ENCODE measurements around the gene KIF20B. TPM values are rescaled to one million over a fixed set of nuclear protein-coding genes. Genes with fewer than 3 reads are reported as not detected.
"Not testable (repeated sequence)": the region's sequence is repeated elsewhere in the genome, so short reads cannot be mapped to it uniquely, and the experiment has no call there.

The KIF20B gene
- total RNA-seq, 1 donor: 23.4 TPM

- Histone ChIP-seq H3K4me3 (ENCODE audit: low read length) (no peak overlapping the region), H3K9me3 (ENCODE audit: low read depth, low read length) (no peaks in the 10 kb centered on the region), H3K27me3 (ENCODE audit: insufficient read depth, low read length) (no peaks in the 10 kb centered on the region), H3K4me1 (ENCODE audit: insufficient read depth, low read length) (no peaks in the 10 kb centered on the region)
These were observed 87.9 kb downstream of the KIF20B start for GRCh38 chr10:89789188-89789877.

DNA sequence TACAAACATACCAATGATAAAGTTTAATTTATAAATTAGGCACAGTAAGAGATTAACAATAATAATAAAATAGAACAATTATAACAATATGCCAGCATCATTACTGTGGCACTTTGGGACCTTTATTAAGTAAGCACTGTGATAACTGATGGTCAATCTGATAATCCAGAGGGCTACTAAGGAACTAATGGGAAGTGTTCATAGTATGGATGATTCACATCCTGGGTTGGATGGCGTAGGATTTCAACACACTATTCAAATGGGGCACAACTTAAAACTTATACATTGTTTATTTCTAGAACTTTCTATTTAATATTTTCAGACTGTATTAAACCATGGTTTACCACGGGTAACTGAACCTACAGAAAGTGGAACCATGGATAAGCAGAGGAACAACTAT lies 90.8 kb downstream of the KIF20B start:
- Histone ChIP-seq H3K27me3 (ENCODE audit: insufficient read depth, low read length) (no peaks in the 10 kb centered on the region), H3K9me3 (ENCODE audit: low read depth, low read length) (no peaks in the 10 kb centered on the region), H3K4me3 (ENCODE audit: low read length) (no peak overlapping the region), H3K4me1 (ENCODE audit: insufficient read depth, low read length) (no peaks in the 10 kb centered on the region)

DNA sequence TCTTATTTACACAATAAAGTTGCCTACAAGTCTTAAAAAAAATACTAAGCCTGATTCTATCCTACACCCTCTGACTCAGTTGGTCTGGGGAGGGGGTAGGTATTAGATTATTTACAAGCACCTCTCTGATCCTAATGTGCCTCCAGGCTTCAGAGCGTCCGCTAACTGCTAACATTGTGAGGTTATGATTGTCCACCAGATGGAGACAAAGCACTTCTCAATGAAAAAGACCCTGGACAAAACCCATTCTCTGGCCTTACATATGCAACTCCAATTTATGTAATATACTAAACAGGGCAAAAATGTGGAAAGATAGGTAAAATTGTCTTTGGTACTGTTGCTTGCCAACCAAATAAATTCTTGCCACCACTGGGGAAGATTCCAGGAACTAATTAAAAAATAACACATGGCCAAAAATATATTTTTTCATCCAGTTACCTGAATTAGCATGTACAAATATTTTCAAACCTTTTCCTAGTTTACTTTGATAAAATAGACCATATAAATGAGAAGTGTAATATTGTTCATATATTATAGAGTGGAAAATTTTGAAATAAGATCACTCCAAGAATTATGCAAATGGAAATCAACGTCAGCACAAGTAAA lies 92.4 kb downstream of the KIF20B start:
- Histone ChIP-seq H3K9me3 (ENCODE audit: low read depth, low read length) (no peaks in the 10 kb centered on the region), H3K4me3 (ENCODE audit: low read length) (no peak overlapping the region), H3K27me3 (ENCODE audit: insufficient read depth, low read length) (no peaks in the 10 kb centered on the region), H3K4me1 (ENCODE audit: insufficient read depth, low read length) (no peaks in the 10 kb centered on the region)

DNA sequence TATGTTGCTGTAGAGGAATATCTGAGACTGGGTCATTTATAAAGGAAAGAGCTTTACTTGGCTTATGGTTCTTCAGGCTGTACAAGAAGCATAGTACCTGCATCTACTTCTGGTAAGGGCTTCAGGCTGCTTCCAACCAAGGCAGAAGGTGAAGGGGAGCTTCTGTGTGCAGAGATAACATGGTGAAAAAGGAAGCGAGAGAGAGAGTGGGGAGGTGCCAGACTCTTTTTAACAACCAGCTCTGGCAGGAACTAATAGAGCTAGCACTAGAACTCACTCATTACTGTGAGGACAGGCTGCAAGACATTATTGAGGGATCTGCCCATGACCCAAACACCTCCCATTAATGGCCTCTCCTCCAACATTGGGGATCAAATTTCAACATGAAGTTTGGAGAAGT lies 94.5 kb downstream of the KIF20B start:
- no peaks in the 10 kb centered on the region for H3K4me1 ChIP-seq (ENCODE audit: insufficient read depth, low read length)
- H3K27me3 ChIP-seq (ENCODE audit: insufficient read depth, low read length): no peaks in the 10 kb centered on the region
- no peak overlapping the region for H3K4me3 ChIP-seq (ENCODE audit: low read length)
- H3K9me3 ChIP-seq (ENCODE audit: low read depth, low read length): no peaks in the 10 kb centered on the region

DNA sequence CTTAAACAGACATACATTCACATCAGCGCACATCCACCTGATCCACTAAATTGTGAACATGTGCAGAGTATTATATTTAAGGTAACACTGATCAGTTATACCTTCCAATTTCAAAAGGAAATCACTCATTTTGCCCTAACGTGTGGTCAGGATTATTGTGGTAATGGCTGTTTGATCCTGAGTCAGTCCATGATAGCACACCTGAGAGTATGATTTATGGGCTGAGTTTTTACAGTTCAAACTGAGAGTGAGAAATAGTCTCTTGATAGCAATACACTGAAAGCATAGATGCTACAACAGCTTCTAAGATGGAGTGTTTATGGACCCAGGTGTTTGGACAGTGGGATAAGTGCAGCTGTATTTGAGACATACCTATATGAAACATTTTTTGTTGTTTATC lies 96.7 kb downstream of the KIF20B start:
- H3K4me1 ChIP-seq (ENCODE audit: insufficient read depth, low read length): no peaks in the 10 kb centered on the region
- H3K4me3 ChIP-seq (ENCODE audit: low read length): no peak overlapping the region
- H3K27me3 ChIP-seq (ENCODE audit: insufficient read depth, low read length): no peaks in the 10 kb centered on the region
- no peaks in the 10 kb centered on the region for H3K9me3 ChIP-seq (ENCODE audit: low read depth, low read length)

GRCh38 chr10:89799573-89799972 lies 98.2 kb downstream of the KIF20B start:
- no peaks in the 10 kb centered on the region for H3K27me3 ChIP-seq (ENCODE audit: insufficient read depth, low read length)
- no peaks in the 10 kb centered on the region for H3K9me3 ChIP-seq (ENCODE audit: low read depth, low read length)
- no peak overlapping the region for H3K4me3 ChIP-seq (ENCODE audit: low read length)
- no peaks in the 10 kb centered on the region for H3K4me1 ChIP-seq (ENCODE audit: insufficient read depth, low read length)

GRCh38 chr10:89805599-89806013 lies 104.2 kb downstream of the KIF20B start:
- H3K4me1 ChIP-seq (ENCODE audit: insufficient read depth, low read length): no peaks in the 10 kb centered on the region
- H3K4me3 ChIP-seq (ENCODE audit: low read length): no peak overlapping the region
- no peaks in the 10 kb centered on the region for H3K27me3 ChIP-seq (ENCODE audit: insufficient read depth, low read length)
- no peaks in the 10 kb centered on the region for H3K9me3 ChIP-seq (ENCODE audit: low read depth, low read length)

GRCh38 chr10:89808842-89809241 lies 107.5 kb downstream of the KIF20B start:
- Histone ChIP-seq H3K9me3 (ENCODE audit: low read depth, low read length) (no peaks in the 10 kb centered on the region), H3K4me3 (ENCODE audit: low read length) (no peak overlapping the region), H3K27me3 (ENCODE audit: insufficient read depth, low read length) (no peaks in the 10 kb centered on the region), H3K4me1 (ENCODE audit: insufficient read depth, low read length) (no peaks in the 10 kb centered on the region)

DNA sequence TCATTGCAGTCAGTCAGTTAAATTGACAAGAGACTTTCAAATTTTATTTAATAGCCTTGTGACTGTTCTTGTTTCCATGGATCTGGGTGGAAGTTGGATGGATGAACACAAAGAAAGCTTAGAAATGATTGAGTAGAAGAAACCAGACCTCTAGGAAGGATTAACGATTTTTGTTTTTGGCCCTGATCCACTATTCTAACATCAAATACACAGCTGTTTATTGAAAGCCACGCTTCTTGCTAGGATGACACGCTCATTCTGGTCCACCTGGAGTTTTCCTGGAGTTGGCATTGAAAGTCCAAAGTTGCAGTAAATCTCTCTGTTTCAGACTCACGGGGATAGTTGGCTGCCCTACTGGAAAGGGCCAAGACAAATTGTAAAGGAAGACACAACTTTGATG lies 108.4 kb downstream of the KIF20B start:
- H3K9me3 ChIP-seq (ENCODE audit: low read depth, low read length): no peaks in the 10 kb centered on the region
- no peaks in the 10 kb centered on the region for H3K27me3 ChIP-seq (ENCODE audit: insufficient read depth, low read length)
- no peak overlapping the region for H3K4me3 ChIP-seq (ENCODE audit: low read length)
- H3K4me1 ChIP-seq (ENCODE audit: insufficient read depth, low read length): no peaks in the 10 kb centered on the region

DNA sequence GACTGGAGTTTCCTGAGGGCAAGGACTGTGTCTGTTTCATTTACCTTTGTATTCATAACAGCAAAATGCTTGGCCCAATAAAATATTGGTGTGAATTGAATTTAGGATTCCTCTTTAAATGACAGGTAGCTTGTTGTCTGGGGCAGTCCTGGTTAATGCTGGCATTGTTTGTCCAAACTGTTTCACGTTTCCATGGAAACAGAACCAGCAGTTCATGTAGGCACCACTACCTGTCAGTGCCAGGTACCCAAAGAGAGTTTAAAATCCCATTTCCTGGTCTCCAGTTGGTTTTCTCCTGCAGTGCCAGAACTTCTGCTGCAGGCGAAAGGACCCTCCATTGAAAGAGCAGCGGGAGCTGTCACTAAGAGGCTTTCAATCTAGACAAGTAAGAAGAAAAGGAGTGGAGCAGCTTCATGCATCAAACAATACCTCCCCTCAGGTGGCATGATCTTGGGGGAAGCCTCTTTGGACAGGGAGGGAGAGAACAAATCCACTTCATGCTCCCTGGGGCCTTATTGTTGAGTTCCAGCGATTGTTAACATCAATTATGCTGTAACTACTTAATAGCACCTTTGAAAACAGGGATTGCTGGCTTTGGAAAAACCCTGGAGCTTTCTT lies 109.6 kb downstream of the KIF20B start:
- H3K4me1 ChIP-seq (ENCODE audit: insufficient read depth, low read length): no peaks in the 10 kb centered on the region
- no peaks in the 10 kb centered on the region for H3K9me3 ChIP-seq (ENCODE audit: low read depth, low read length)
- no peak overlapping the region for H3K4me3 ChIP-seq (ENCODE audit: low read length)
- no peaks in the 10 kb centered on the region for H3K27me3 ChIP-seq (ENCODE audit: insufficient read depth, low read length)

DNA sequence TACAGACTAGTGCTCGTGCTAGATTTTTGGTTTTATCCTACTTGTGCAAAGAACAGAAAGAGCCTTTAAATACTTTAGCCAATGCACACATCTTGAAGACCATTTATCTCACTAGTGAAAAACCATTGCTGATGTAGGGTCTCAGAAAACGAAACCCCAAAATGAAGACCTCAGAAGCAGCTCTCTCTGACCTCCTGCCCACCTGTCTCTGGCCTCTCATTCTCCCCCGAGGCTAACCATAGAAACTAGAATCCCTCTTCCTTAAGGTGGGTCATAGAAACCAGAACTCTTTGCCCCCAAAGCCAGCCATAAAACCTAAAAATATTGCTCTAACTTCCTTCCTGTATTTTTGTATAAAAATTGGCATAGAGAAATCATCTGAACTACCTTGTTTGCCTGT lies 112.2 kb downstream of the KIF20B start:
- Histone ChIP-seq H3K4me1 (ENCODE audit: insufficient read depth, low read length) (no peaks in the 10 kb centered on the region), H3K4me3 (ENCODE audit: low read length) (no peak overlapping the region), H3K27me3 (ENCODE audit: insufficient read depth, low read length) (no peaks in the 10 kb centered on the region), H3K9me3 (ENCODE audit: low read depth, low read length) (no peaks in the 10 kb centered on the region)

- H3K9me3 ChIP-seq (ENCODE audit: low read depth, low read length): no peaks in the 10 kb centered on the region
- H3K4me1 ChIP-seq (ENCODE audit: insufficient read depth, low read length): no peaks in the 10 kb centered on the region
- no peaks in the 10 kb centered on the region for H3K27me3 ChIP-seq (ENCODE audit: insufficient read depth, low read length)
- no peak overlapping the region for H3K4me3 ChIP-seq (ENCODE audit: low read length)
These were observed 112.9 kb downstream of the KIF20B start for GRCh38 chr10:89814278-89814677.

DNA sequence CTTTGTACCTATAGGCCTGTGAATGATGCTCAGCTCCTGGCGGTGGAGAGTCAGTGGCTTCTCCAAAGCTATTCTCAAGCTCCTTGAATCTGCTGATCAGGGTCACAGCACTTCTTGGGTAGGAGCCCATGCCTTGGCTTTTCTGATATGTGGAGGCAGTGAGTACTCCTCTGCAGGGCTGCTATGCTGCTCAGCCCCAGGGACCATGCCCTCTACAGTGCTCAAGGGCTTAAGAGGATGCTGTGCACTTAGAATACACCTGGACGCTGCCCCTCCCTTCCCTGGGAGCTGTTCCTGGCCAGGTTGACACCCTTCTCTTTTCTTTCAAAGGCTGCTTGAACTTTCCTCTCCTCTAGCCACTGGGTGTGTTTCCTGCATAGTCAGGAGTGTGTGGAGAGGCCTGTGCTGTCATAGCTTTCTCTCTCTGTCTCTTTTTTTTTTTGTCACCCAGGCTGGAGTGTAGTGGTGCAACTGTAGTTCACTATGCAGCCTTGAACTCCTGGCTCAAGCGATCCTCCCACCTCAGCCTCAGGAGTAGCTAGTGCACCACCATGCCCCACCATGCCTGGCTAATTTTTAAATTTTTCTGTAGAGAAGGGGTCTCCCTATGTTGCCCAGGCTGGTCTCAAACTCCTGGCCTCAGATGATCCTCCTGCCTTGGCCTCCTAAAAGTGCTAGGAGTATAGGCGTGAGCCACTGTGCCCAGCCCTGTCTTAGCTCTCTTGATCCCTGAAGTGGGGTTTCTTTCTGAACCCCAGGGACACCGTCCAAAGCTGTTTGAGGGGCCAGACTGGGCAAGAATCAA lies 113.9 kb downstream of the KIF20B start:
- H3K9me3 ChIP-seq (ENCODE audit: low read depth, low read length): no peaks in the 10 kb centered on the region
- no peaks in the 10 kb centered on the region for H3K27me3 ChIP-seq (ENCODE audit: insufficient read depth, low read length)
- no peak overlapping the region for H3K4me3 ChIP-seq (ENCODE audit: low read length)
- H3K4me1 ChIP-seq (ENCODE audit: insufficient read depth, low read length): no peaks in the 10 kb centered on the region

DNA sequence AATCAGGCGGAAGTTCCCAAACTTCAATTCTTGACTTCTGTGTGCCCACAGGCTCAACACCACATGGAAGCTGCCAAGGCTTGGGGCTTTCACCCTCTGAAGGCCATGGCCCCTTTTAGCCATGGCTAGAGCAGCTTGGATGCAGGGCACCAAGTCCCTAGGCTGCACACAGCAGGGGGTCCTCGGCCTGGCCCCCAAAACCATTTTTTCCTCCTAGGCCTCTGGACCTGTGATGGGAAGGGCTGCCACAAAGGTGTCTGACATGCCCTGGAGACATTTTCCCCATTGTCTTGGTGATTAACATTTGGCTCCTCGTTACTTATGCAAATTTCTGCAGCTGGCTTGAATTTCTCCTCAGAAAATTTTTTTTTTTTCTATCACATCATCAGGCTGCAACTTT lies 117.6 kb downstream of the KIF20B start:
- not testable (repeated sequence) for H3K27me3 ChIP-seq (ENCODE audit: insufficient read depth, low read length); H3K4me3 ChIP-seq (ENCODE audit: low read length); H3K4me1 ChIP-seq (ENCODE audit: insufficient read depth, low read length); H3K9me3 ChIP-seq (ENCODE audit: low read depth, low read length)
